Astrocyte of the cerebellum (primary cell): ENCODE measurements around the gene PTPRU.

Experiments
- DNase-seq: peaks from one replicate; pipeline ENCODE4 v3.0.0-alpha.2; 2011; ENCODE audit warnings: low read depth
- H3K4me3 ChIP-seq: 2 replicates; pipeline ENCODE4 v1.5.1; 2011; ENCODE audit warnings: mild to moderate bottlenecking, low read depth, low read length, moderate library complexity
- CTCF ChIP-seq: IDR thresholded peaks from 2 replicates; pipeline ENCODE4 v1.5.1; 2012; ENCODE audit warnings: low read length, low read depth, moderate library complexity, mild to moderate bottlenecking; ENCODE audit errors: missing control alignments
- in situ Hi-C: cut with HindIII; loops from 2 replicates; pipeline ENCODE4 v1.10.0; 2017; ENCODE audit warnings: low sequenced_read_pairs

Gene PTPRU

GRCh38 chr1:29331729-29332128 lies 95.4 kb downstream of the PTPRU start:
- in situ Hi-C loops, result no loop called here
- no peak for TF ChIP-seq CTCF
- DNase-seq, result no peak
- H3K4me3 ChIP-seq, result no peak overlapping the region

- in situ Hi-C loops, result no loop called here
- TF ChIP-seq CTCF, result peak; percentile 56
- no peak for DNase-seq
- H3K4me3 ChIP-seq, result no peak overlapping the region
Observed at GRCh38 chr1:29332204-29332603, 95.9 kb downstream of the PTPRU start.

- no peak for TF ChIP-seq CTCF
- DNase-seq, result no peak
- H3K4me3 ChIP-seq, result no peak overlapping the region
- in situ Hi-C loops, result no loop called here
Observed at GRCh38 chr1:29333008-29333407, 96.7 kb downstream of the PTPRU start.

GRCh38 chr1:29335573-29335972 lies 99.3 kb downstream of the PTPRU start:
- in situ Hi-C loops, result no loop called here
- no peak for TF ChIP-seq CTCF
- no peak for DNase-seq
- H3K4me3 ChIP-seq, result no peak overlapping the region

- in situ Hi-C loops, result no loop called here
- DNase-seq, result no peak
- TF ChIP-seq CTCF, result no peak
- no peak overlapping the region for H3K4me3 ChIP-seq
Observed at GRCh38 chr1:29338908-29339575, 102.7 kb downstream of the PTPRU start.

- in situ Hi-C loops, result no loop called here
Observed at GRCh38 chr1:29341936-29342335, 105.6 kb downstream of the PTPRU start.

More at GRCh38 chr1:29341936-29342335, 105.6 kb downstream of the PTPRU start:
- no peak overlapping the region for H3K4me3 ChIP-seq
- DNase-seq, result no peak
- peak; percentile 38 for TF ChIP-seq CTCF
